H4 (cell line): Measurements from ENCODE around the gene CYP4F11. TPM values are rescaled to one million over a fixed set of nuclear protein-coding genes. Genes with fewer than 3 reads are reported as not detected.
A peak's percentile ranks its signal among the peaks of the same experiment; 100 is the strongest.
"Not testable (repeated sequence)": the region's sequence is repeated elsewhere in the genome, so short reads cannot be mapped to it uniquely, and the experiment has no call there.

Experiments
- DNase-seq: peaks from one replicate; pipeline ENCODE4 v3.0.0-alpha.2; 2015; ENCODE audit warnings: low spot score
- total RNA-seq: library from RNA; depleted of rRNA; stranded (reverse); fragments of >200 nt; shearing (Covaris generic); gene quantifications from 2 replicates; pipeline ENCODE4 v1.2.3, GENCODE V29; 2014; rRNA removed

The CYP4F11 gene
- total RNA-seq = 17.6 and 18.2 TPM in 2 replicates

DNA sequence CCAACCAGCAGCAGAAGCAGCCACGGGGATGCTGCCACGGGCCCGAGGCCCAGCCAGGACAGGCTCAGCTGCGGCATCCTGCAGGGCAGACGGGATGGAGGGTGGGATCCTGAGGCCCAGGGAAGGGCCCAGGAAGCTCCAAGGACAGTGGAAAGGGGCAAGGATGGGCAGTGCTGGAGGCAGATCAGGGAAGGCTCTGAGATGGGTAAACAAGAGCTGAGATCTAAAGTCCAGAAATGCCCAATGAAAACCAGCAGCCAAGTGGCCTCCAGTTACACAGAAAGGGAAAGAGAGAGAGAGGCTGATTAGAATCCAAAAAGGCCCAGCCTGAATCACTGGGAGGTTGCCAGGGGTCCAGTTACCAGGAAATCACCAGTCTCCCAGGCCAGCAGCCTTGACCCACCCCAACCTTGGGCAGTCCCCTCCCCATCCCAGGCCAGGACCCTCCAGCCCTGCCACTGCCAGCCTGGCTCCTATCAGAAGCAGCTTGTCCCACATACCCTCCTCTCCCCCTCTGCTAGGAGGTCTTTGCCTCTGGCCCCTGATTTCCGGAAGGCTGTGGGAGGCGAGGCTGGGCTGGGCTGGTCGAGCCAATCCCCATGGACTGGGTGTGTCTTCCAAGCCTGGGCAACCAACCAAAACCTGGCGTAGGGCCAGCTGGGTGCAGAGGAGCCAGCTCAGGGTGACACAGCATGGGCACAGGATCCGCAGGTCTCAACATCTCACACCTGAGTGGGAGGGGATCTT lies at the start of gene CYP4F11:
Gene CYP4F11, minus strand, starts transcription at position 198 of the 747 bp plus-strand sequence. Its CDS starts 121 bp downstream, at position 77.
- DNase-seq = peak; percentile 84

DNA sequence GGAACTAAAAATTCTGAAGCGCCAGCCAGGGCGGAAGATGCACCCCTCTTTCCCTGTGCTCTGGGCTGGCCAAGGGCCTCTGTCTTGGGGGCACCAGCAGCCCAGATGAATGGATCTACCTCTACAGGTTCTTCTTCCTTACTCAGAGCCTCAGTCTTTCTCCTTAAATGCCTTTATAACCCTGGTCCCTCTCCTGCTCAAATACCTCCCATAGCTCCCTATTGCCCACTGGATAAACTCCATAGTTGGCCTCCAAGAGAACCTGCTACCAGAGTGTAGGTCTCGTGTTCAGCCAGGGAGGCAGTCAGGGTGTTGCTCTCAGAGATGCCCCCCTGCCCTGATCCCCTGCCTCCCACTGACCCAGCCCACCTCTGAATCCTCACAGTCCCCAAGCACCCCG lies 45.0 kb upstream of the CYP4F11 start:
- no peak for DNase-seq

- no peak for DNase-seq
These were observed 43.4 kb upstream of the CYP4F11 start for GRCh38 chr19:15977690-15978089.

DNA sequence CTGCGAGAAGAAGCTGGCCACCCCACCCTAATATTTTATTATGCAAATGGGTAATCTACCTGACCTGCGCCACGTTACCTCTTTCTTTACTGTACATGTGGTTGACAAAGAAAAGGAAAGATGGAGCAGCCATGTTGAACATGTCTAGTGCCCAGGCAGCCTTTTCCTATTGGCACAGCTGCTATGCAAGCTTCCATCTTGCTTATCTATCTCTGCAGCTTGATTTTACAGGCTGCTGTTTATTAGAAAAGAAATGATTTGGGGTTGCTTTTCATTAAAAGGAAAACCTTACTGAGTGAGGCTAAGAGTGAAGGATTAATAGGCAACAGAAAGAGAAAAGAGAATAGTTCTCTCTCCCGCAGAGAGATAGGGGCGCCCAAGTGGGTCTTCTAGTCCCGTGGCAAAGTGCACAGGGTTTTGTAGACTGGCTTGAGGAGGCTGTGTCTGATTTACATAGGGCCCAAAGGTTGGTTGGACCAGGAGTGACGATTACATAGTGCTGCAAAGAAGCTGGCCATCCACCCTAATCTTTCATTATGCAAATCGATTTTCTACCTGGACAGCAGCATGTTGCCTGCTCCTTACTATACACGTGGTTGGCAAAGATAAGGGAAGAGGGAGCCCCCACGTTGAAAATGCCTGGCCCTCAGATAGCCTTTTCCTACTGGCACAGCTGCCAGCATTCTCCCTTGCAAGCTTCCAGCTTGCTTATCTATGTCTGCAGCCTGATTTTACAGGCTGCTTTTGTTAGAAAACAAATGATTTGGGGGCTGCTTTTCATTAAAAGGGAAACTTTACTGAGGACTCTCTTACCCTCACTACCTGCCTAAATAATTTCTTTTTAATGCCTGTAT lies 42.7 kb upstream of the CYP4F11 start:
- DNase-seq = no peak

DNA sequence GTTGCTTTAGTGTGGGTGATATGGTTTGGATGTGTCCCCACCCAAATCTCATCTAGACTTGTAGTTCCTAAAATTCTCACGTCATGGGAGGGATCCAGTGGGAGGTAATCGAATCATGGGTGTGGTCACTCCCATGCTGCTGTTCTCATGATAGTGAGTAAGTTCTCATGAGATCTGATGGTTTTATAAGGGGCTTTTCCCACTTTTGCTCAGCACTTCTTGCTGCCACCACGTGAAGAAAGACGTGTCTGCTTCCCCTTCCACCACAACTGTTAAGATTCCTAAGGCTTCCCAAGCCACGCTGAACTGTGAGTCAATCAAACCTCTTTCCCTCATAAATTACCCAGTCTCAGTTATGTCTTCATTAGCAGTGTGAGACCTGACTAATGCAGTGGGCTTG lies 40.5 kb upstream of the CYP4F11 start:
- DNase-seq = no peak

GRCh38 chr19:15972043-15972442 lies 37.7 kb upstream of the CYP4F11 start:
- DNase-seq = not testable (repeated sequence)

DNA sequence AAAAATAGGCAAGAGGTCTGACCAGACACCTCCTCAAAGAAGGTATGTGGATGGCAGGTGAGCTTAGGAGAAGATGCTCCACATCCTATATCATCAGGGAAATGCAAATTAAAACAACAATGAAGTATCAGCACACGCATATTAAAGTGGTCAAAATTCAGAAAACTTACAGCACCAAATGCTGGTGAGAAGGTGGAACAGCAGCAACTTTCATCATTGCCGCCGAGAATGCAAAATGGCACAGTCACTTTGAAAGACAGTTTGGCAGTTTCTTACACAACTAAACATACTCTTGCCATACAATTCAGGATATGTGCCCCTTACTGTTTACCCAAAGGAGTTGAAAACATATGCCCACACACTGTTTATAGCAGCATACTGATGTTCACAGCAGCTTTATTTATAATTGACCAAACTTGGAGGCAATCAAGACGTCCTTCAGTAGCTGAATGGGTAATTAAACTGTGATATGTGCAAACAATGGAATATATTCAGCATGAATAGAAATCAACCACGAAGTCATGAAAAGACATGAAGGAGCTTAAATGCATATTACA lies 37.0 kb upstream of the CYP4F11 start:
- DNase-seq = no peak

- no peak for DNase-seq
These were observed 29.9 kb upstream of the CYP4F11 start for GRCh38 chr19:15964231-15964630.

DNA sequence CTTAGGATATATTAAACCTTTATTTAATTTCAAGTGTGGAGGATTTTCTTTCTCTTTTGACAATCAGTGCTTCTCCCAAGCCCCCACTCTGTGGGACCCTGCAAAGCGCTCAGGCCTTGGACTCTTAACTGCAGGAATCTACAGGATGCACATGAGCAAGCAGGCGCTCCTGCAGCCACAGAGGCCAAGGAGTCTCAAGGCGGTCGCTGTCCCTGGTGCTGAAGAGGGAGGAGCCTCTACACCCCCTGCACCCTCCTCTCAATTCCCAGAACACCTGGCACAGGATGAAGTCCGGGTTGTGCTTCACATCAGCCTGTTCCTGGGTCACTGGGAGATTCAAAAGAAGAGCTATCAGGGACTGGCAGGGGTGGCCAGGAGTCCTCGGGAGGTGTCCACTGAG lies 28.0 kb upstream of the CYP4F11 start:
- no peak for DNase-seq

GRCh38 chr19:15954820-15955219 lies 20.5 kb upstream of the CYP4F11 start:
- DNase-seq = no peak

- DNase-seq = no peak
These were observed 14.1 kb upstream of the CYP4F11 start, which contains the start of gene OR10H4 for GRCh38 chr19:15948223-15949058. TSS of gene OR10H4 (plus strand) at chr19:15949008. CDS start at chr19:15949008, 0 bp downstream.

- no peak for DNase-seq
These were observed 11.0 kb upstream of the CYP4F11 start for GRCh38 chr19:15945301-15945700.

GRCh38 chr19:15944401-15944800 lies 10.1 kb upstream of the CYP4F11 start:
- no peak for DNase-seq

- no peak for DNase-seq
These were observed 3.4 kb upstream of the CYP4F11 start for GRCh38 chr19:15937771-15938170.

DNA sequence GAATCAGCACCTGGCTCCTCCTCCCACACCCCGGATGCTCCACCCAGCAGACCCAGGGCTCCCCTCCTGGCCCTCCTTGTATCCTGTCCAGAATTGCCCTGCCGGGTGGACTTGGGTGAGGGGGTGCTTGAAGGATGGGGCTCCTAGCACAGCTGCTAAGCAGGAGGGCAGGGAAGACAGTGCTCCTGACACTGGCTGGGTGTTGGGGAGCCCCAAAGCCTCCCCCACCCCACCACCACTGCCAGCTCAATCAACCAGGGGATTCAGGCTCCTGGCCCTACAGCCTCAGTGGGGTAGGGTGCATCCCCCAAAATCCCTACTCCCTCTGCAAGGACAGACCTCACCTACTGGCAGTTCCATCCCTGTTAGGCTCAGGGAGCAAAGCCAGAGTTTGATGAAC lies 2.6 kb upstream of the CYP4F11 start:
- DNase-seq = no peak

- no peak for DNase-seq
These were observed 1.8 kb upstream of the CYP4F11 start for GRCh38 chr19:15936173-15936572.

GRCh38 chr19:15935167-15935702 lies 906 bp upstream of the CYP4F11 start:
- peak; percentile 52 for DNase-seq

- DNase-seq = not testable (repeated sequence)
These were observed 483 bp downstream of the CYP4F11 start for GRCh38 chr19:15933761-15934331.

- no peak for DNase-seq
These were observed 6.0 kb downstream of the CYP4F11 start for GRCh38 chr19:15928321-15928720.

GRCh38 chr19:15926484-15926883 lies 7.8 kb downstream of the CYP4F11 start:
- peak; percentile 9 for DNase-seq

- DNase-seq = peak; percentile 5
These were observed 10.6 kb downstream of the CYP4F11 start for GRCh38 chr19:15923702-15924101.
